ENCODE measurements around the gene HEG1. TPM values are rescaled to one million over a fixed set of nuclear protein-coding genes. Genes with fewer than 3 reads are reported as not detected.

HEG1 gene
- total RNA-seq, 1 experiment from 2014 or later, result 57.9 TPM

DNA sequence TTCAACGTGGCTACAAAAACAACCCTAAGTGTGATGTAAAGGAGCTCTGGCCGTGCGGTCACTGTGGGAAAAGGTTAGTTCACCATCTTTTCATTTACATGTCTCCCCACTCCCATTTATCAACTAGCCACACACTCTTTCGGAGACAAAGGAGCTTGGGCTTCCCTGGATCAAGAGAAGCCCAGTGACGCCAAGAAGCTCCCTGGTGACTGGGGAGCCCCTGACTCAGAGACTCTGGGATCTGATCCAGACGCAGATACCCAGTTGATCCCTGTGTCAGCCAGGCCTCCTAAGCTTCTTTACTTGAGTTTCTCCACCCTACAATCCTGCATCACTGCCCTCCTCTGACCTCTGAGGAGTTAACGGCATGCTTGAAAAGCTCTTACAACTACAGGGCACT lies 43.9 kb downstream of the HEG1 start:
- Histone ChIP-seq H3K9ac (ENCODE audit: low read length) (no peak overlapping the region), H3K4me2 (ENCODE audit: low read depth, low read length, poor library complexity, severe bottlenecking) (no peak overlapping the region), H3K4me1 (ENCODE audit: low read length) (no peaks in the 10 kb centered on the region), H3K79me2 (ENCODE audit: low read length) (peaks cover 51% of the 10 kb centered on the region), H3K4me3 (ENCODE audit: low read length) (no peak overlapping the region), H3K9me2 (replicated peaks; ENCODE audit: insufficient read depth, low read length) (no peaks in the 10 kb centered on the region), H3K27ac (ENCODE audit: low read length) (no peak overlapping the region), H3K36me3 (ENCODE audit: insufficient read depth, low read length) (peaks cover 92% of the 10 kb centered on the region), H2AFZ (ENCODE audit: low read length) (no peak overlapping the region), H3K27me3 (ENCODE audit: low read length) (no peaks in the 10 kb centered on the region), H3K9me3 (ENCODE audit: low read length) (no peaks in the 10 kb centered on the region), H4K20me1 (ENCODE audit: insufficient read depth, low read depth, low read length) (no peaks in the 10 kb centered on the region)
- no peak for DNase-seq

DNA sequence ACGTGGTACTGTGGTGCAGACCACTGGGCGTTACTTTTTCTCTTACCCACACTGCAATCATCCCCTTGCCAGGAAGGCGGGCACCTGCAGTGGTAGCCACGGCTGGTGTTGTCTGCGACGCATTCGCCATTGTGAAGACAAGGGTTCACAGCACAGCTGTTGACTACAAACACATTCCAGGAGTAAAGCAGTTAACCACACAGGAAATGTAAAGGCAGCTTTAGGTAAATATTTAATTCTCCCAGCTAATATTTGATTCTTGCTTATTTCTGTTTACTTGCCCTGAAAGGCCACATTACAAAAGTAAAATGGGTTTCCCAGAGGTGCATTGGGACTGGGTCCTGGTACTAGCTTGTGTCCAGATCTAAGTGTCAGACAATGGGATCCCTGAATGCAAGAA lies 45.4 kb downstream of the HEG1 start:
- Histone ChIP-seq H3K9ac (ENCODE audit: low read length) (no peak overlapping the region), H3K79me2 (ENCODE audit: low read length) (peaks cover 40% of the 10 kb centered on the region), H3K27me3 (ENCODE audit: low read length) (no peaks in the 10 kb centered on the region), H3K36me3 (ENCODE audit: insufficient read depth, low read length) (peaks cover 91% of the 10 kb centered on the region), H3K9me2 (replicated peaks; ENCODE audit: insufficient read depth, low read length) (no peaks in the 10 kb centered on the region), H2AFZ (ENCODE audit: low read length) (no peak overlapping the region), H4K20me1 (ENCODE audit: insufficient read depth, low read depth, low read length) (no peaks in the 10 kb centered on the region), H3K4me2 (ENCODE audit: low read depth, low read length, poor library complexity, severe bottlenecking) (no peak overlapping the region), H3K9me3 (ENCODE audit: low read length) (no peaks in the 10 kb centered on the region), H3K4me1 (ENCODE audit: low read length) (peaks cover 7% of the 10 kb centered on the region), H3K27ac (ENCODE audit: low read length) (no peak overlapping the region), H3K4me3 (ENCODE audit: low read length) (no peak overlapping the region)
- DNase-seq, result no peak

DNA sequence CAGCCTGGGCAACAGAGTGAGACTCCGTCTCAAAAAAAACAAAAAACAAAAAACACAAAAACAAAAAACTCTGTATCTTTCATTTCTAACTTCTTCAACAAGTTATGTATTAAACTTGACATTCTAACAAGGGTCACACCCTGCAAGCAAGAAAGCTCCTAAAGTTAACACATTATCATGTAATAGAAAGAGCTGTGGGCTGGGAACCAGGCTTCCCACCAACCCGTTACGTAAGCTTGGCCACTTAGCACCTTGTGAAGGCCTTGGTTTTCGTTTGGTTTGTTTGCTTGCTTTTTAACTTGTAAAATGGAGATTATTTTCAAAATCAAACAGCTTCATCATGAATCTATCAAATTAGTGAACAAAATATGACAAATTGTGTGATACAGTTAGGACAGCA lies 47.0 kb downstream of the HEG1 start:
- Histone ChIP-seq H2AFZ (ENCODE audit: low read length) (no peak overlapping the region), H3K4me1 (ENCODE audit: low read length) (peaks cover 22% of the 10 kb centered on the region), H3K9ac (ENCODE audit: low read length) (no peak overlapping the region), H3K36me3 (ENCODE audit: insufficient read depth, low read length) (peaks cover 92% of the 10 kb centered on the region), H3K27ac (ENCODE audit: low read length) (no peak overlapping the region), H3K9me2 (replicated peaks; ENCODE audit: insufficient read depth, low read length) (no peaks in the 10 kb centered on the region), H3K4me3 (ENCODE audit: low read length) (no peak overlapping the region), H3K27me3 (ENCODE audit: low read length) (no peaks in the 10 kb centered on the region), H3K9me3 (ENCODE audit: low read length) (no peaks in the 10 kb centered on the region), H4K20me1 (ENCODE audit: insufficient read depth, low read depth, low read length) (no peaks in the 10 kb centered on the region; the same call in 1 of the 2 replicates), H3K79me2 (ENCODE audit: low read length) (peaks cover 41% of the 10 kb centered on the region), H3K4me2 (ENCODE audit: low read depth, low read length, poor library complexity, severe bottlenecking) (no peak overlapping the region)
- DNase-seq, result no peak

DNA sequence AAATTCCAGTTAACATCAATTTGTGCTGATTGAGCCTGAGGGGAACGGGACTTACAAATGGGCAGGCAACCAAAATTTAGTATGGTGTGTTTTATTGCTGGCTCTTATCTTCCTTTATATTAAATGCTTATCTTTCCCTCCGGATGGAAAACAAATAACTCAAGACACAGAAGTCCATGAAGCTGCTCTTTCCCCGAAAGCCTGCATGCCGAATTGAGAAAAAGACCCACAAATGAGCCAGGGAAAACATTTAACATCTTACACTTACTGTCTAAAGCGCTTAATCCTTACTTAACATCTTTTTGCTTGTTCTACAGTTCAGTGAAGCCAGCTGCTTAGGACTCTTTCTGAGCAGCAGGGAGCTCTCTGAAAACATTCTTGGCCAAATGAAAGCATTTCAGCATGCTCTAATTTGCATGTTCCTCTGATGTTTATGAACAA lies 49.5 kb downstream of the HEG1 start:
- H3K4me2 ChIP-seq (ENCODE audit: low read depth, low read length, poor library complexity, severe bottlenecking), result no peak overlapping the region
- H3K9ac ChIP-seq (ENCODE audit: low read length), result no peak overlapping the region
- no peak for DNase-seq
- H3K27me3 ChIP-seq (ENCODE audit: low read length), result no peaks in the 10 kb centered on the region
- no peak overlapping the region for H3K4me3 ChIP-seq (ENCODE audit: low read length)
- H3K36me3 ChIP-seq (ENCODE audit: insufficient read depth, low read length), result peaks cover 91% of the 10 kb centered on the region
- no peaks in the 10 kb centered on the region for H3K9me3 ChIP-seq (ENCODE audit: low read length)
- H4K20me1 ChIP-seq (ENCODE audit: insufficient read depth, low read depth, low read length), result no peaks in the 10 kb centered on the region; the same call in 1 of the 2 replicates
- no peak overlapping the region for H3K27ac ChIP-seq (ENCODE audit: low read length)
- H2AFZ ChIP-seq (ENCODE audit: low read length), result no peak overlapping the region
- peaks cover 32% of the 10 kb centered on the region for H3K79me2 ChIP-seq (ENCODE audit: low read length)
- no peaks in the 10 kb centered on the region for H3K9me2 ChIP-seq (replicated peaks; ENCODE audit: insufficient read depth, low read length)
- H3K4me1 ChIP-seq (ENCODE audit: low read length), result peaks cover 39% of the 10 kb centered on the region

DNA sequence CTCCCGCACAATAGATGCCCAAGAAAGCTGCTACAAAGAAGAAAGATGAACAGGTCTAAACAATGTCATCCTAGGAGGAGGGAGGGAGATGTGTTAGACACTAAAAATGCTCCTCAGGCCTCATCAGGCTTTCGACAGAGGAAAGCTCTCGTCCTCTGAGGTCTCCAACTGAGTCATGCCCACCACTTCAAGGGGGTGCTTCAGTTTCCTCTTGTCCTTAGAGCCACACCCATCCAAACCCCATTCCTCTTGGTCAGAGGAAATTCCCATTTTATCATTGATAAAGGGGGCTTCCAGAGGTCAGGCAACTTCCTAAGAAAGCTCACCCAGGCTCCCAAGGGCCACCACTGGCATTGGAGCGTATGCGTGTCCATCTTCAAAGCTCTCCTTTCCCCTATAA lies 50.1 kb downstream of the HEG1 start:
- H3K9ac ChIP-seq (ENCODE audit: low read length), result no peak overlapping the region
- H3K4me3 ChIP-seq (ENCODE audit: low read length), result no peak overlapping the region
- H3K27ac ChIP-seq (ENCODE audit: low read length), result no peak overlapping the region
- H3K4me2 ChIP-seq (ENCODE audit: low read depth, low read length, poor library complexity, severe bottlenecking), result no peak overlapping the region
- H3K4me1 ChIP-seq (ENCODE audit: low read length), result peaks cover 39% of the 10 kb centered on the region
- H3K79me2 ChIP-seq (ENCODE audit: low read length), result peaks cover 32% of the 10 kb centered on the region
- no peaks in the 10 kb centered on the region for H3K9me3 ChIP-seq (ENCODE audit: low read length)
- no peak for DNase-seq
- no peak overlapping the region for H2AFZ ChIP-seq (ENCODE audit: low read length)
- H3K27me3 ChIP-seq (ENCODE audit: low read length), result no peaks in the 10 kb centered on the region
- H3K9me2 ChIP-seq (replicated peaks; ENCODE audit: insufficient read depth, low read length), result no peaks in the 10 kb centered on the region
- no peaks in the 10 kb centered on the region; the same call in 1 of the 2 replicates for H4K20me1 ChIP-seq (ENCODE audit: insufficient read depth, low read depth, low read length)
- peaks cover 93% of the 10 kb centered on the region for H3K36me3 ChIP-seq (ENCODE audit: insufficient read depth, low read length)

DNA sequence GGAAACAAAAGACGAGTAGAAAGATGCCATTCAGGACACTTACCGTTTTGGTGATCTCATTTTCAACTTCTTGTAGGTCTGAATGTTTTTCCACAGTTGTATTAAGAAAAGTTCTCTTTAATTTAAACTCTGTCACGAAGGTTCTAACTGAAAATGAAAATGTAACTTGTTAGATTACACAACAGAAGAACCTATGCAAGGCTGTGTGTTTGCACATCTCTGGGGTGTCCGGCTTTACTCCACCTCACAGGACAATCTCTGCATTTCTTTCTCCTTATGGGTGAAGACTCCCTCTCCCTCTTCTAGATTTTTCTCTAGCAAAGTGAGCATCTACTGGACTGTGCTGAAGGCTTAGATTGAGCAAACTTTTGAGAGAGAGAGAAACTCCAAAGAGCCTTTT lies 50.6 kb downstream of the HEG1 start:
- H2AFZ ChIP-seq (ENCODE audit: low read length), result no peak overlapping the region
- no peaks in the 10 kb centered on the region for H3K9me3 ChIP-seq (ENCODE audit: low read length)
- no peaks in the 10 kb centered on the region for H3K27me3 ChIP-seq (ENCODE audit: low read length)
- H3K4me1 ChIP-seq (ENCODE audit: low read length), result peaks cover 39% of the 10 kb centered on the region
- no peak for DNase-seq
- peaks cover 93% of the 10 kb centered on the region for H3K36me3 ChIP-seq (ENCODE audit: insufficient read depth, low read length)
- no peak overlapping the region for H3K9ac ChIP-seq (ENCODE audit: low read length)
- no peaks in the 10 kb centered on the region for H3K9me2 ChIP-seq (replicated peaks; ENCODE audit: insufficient read depth, low read length)
- peaks cover 32% of the 10 kb centered on the region for H3K79me2 ChIP-seq (ENCODE audit: low read length)
- 0 out of 2 replicates have a peak overlapping the region, but pooled peaks have one; percentile 13 for H3K27ac ChIP-seq (ENCODE audit: low read length)
- no peak overlapping the region for H3K4me3 ChIP-seq (ENCODE audit: low read length)
- no peak overlapping the region for H3K4me2 ChIP-seq (ENCODE audit: low read depth, low read length, poor library complexity, severe bottlenecking)
- no peaks in the 10 kb centered on the region; the same call in 1 of the 2 replicates for H4K20me1 ChIP-seq (ENCODE audit: insufficient read depth, low read depth, low read length)

DNA sequence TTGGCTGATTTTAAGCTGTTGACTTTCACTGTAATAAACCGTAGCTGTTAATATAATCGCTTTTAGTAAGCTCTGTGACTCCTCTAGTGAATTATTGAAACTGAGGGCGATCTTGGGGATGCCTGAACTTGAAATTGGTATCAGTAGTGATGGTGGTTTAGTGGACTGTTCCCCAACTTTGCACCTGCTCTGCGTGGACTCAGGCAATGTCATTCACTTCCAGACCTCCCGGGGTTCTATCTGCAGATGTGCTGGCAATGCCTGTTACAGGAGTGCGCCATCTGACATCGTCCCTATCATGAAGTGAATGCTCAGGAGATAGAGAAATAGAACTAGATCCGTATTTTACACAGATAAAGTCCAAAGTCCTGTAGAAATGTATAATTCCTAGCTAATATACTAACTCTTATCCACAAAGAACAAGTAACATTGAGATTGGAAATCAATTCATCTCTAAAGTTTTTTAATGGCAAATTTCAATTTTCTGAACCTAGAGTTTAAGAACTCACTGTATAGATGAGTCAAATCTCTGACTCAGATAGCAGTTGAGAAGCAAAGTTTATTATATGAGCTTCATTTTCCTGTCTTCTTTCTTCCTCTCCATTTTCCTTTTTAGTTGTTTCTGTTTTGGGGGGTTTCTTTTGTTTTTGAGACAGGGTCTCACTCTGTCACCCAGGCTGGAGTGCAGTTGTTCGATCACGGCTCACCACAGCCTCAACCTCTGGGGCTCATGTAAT lies 51.8 kb downstream of the HEG1 start:
- H3K4me3 ChIP-seq (ENCODE audit: low read length), result no peak overlapping the region
- H2AFZ ChIP-seq (ENCODE audit: low read length), result no peak overlapping the region
- peak overlapping the region; percentile 37; the same call in 1 of the 2 replicates for H3K27ac ChIP-seq (ENCODE audit: low read length)
- H3K9me2 ChIP-seq (replicated peaks; ENCODE audit: insufficient read depth, low read length), result no peaks in the 10 kb centered on the region
- no peaks in the 10 kb centered on the region; the same call in 1 of the 2 replicates for H4K20me1 ChIP-seq (ENCODE audit: insufficient read depth, low read depth, low read length)
- no peaks in the 10 kb centered on the region for H3K9me3 ChIP-seq (ENCODE audit: low read length)
- H3K4me2 ChIP-seq (ENCODE audit: low read depth, low read length, poor library complexity, severe bottlenecking), result no peak overlapping the region
- peaks cover 26% of the 10 kb centered on the region for H3K79me2 ChIP-seq (ENCODE audit: low read length)
- H3K4me1 ChIP-seq (ENCODE audit: low read length), result peaks cover 39% of the 10 kb centered on the region
- H3K9ac ChIP-seq (ENCODE audit: low read length), result no peak overlapping the region
- peaks cover 93% of the 10 kb centered on the region for H3K36me3 ChIP-seq (ENCODE audit: insufficient read depth, low read length)
- DNase-seq, result no peak
- H3K27me3 ChIP-seq (ENCODE audit: low read length), result no peaks in the 10 kb centered on the region

DNA sequence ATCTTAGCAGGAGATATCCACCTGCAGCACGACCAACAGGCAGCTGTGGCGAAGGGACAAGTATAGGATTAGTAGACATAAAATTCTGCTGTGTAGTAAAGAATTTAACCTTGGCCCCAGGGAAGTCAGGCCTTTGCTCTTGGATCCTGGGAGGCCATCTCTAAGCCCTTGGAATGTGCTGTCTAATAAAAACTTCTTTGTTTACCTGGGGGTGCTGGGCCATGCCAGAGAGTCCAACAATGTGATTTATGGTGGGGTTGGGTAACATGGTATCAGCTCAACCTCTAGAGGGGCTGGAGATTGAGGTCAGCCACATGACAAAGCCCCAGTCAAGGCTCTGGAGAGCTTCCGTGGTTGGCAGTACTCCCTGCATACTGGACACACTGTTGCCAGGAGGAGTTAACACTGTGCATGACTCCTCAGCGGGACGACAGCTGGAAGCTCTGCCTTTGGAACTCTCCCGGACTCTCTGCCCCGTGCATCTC lies 52.4 kb downstream of the HEG1 start:
- Histone ChIP-seq H3K79me2 (ENCODE audit: low read length) (peaks cover 22% of the 10 kb centered on the region), H3K4me2 (ENCODE audit: low read depth, low read length, poor library complexity, severe bottlenecking) (no peak overlapping the region), H3K36me3 (ENCODE audit: insufficient read depth, low read length) (peaks cover 89% of the 10 kb centered on the region), H3K9me3 (ENCODE audit: low read length) (no peaks in the 10 kb centered on the region), H3K4me1 (ENCODE audit: low read length) (peaks cover 39% of the 10 kb centered on the region), H3K9me2 (replicated peaks; ENCODE audit: insufficient read depth, low read length) (no peaks in the 10 kb centered on the region), H4K20me1 (ENCODE audit: insufficient read depth, low read depth, low read length) (no peaks in the 10 kb centered on the region; the same call in 1 of the 2 replicates), H3K4me3 (ENCODE audit: low read length) (no peak overlapping the region), H2AFZ (ENCODE audit: low read length) (no peak overlapping the region), H3K9ac (ENCODE audit: low read length) (no peak overlapping the region), H3K27ac (ENCODE audit: low read length) (peak overlapping the region; percentile 37; the same call in 1 of the 2 replicates), H3K27me3 (ENCODE audit: low read length) (no peaks in the 10 kb centered on the region)
- no peak for DNase-seq
